GM21576 (cell line): ENCODE results near the gene ARHGAP28.

Source experiments
- ATAC-seq: cut with Tn5 transposase; IDR thresholded peaks from one replicate; pipeline ENCODE4 v1.9.1; 2021; ENCODE audit warnings: mild to moderate bottlenecking, moderate library complexity; ENCODE audit not compliant: unreplicated experiment

The ARHGAP28 gene

GRCh38 chr18:6950641-6951040 lies 221.1 kb downstream of the ARHGAP28 start:
- no peak for ATAC-seq

- ATAC-seq = no peak
Observed at GRCh38 chr18:6951336-6952090, 222.0 kb downstream of the ARHGAP28 start.

- no peak for ATAC-seq
Observed at GRCh38 chr18:6954501-6954900, 225.0 kb downstream of the ARHGAP28 start.

- ATAC-seq = no peak
Observed at GRCh38 chr18:6955304-6955703, 225.8 kb downstream of the ARHGAP28 start.

- ATAC-seq = no peak
Observed at GRCh38 chr18:6956495-6956894, 227.0 kb downstream of the ARHGAP28 start.

GRCh38 chr18:6956999-6957398 lies 227.5 kb downstream of the ARHGAP28 start:
- no peak for ATAC-seq

- no peak for ATAC-seq
Observed at GRCh38 chr18:6959110-6959509, 229.6 kb downstream of the ARHGAP28 start.

- ATAC-seq = no peak
Observed at GRCh38 chr18:6960124-6960523, 230.6 kb downstream of the ARHGAP28 start.

GRCh38 chr18:6960656-6961055 lies 231.1 kb downstream of the ARHGAP28 start:
- ATAC-seq = no peak

- ATAC-seq = no peak
Observed at GRCh38 chr18:6961331-6961730, 231.8 kb downstream of the ARHGAP28 start.

GRCh38 chr18:6962571-6963451 lies 233.3 kb downstream of the ARHGAP28 start:
- ATAC-seq = no peak

- ATAC-seq = no peak
Observed at GRCh38 chr18:6963452-6964097, 234.1 kb downstream of the ARHGAP28 start.
